SU-DHL-6 (cell line): ENCODE results near the gene ANO2.

Experiments
- H2AFZ ChIP-seq: fragments of 200-600 bp; sonication (generic); 2 replicates; pipeline ENCODE4 v1.6.1; 2014; ENCODE audit warnings: low read depth, mild to moderate bottlenecking, moderate library complexity, mixed read lengths, antibody characterized with exemption, low read length; ENCODE audit not compliant: severe bottlenecking
- H3F3A ChIP-seq: fragments of 200-600 bp; shearing (Covaris generic); 2 replicates; pipeline ENCODE4 v1.6.0; 2016; ENCODE audit warnings: antibody characterized with exemption, mild to moderate bottlenecking; ENCODE audit not compliant: insufficient read depth
- H3K27ac ChIP-seq: fragments of 200-600 bp; sonication (generic); 2 replicates; pipeline ENCODE4 v1.5.1; 2016; ENCODE audit warnings: low read depth, mild to moderate bottlenecking, low read length, moderate library complexity, mixed read lengths
- H3K27me3 ChIP-seq: fragments of 200-600 bp; sonication (generic), shearing (Covaris generic); 2 replicates; pipeline ENCODE4 v1.6.0; 2014; ENCODE audit warnings: mild to moderate bottlenecking, low read length
- H3K36me3 ChIP-seq: fragments of 200-600 bp; sonication (generic); 2 replicates; pipeline ENCODE4 v1.6.1; 2014; ENCODE audit warnings: mild to moderate bottlenecking, low read length, mixed read lengths
- H3K4me2 ChIP-seq: fragments of 300-600, 200-600 bp; shearing (Covaris generic), sonication (generic); 2 replicates; pipeline ENCODE4 v1.6.0; 2014; ENCODE audit warnings: low read length, low read depth, mild to moderate bottlenecking; ENCODE audit not compliant: poor library complexity, severe bottlenecking
- H3K4me3 ChIP-seq: fragments of 200-600 bp; sonication (generic); 2 replicates; pipeline ENCODE4 v1.5.1; 2014; ENCODE audit warnings: antibody characterized with exemption, low read length, mild to moderate bottlenecking, mixed read lengths; ENCODE audit not compliant: insufficient read depth, poor library complexity, severe bottlenecking
- H3K79me2 ChIP-seq: fragments of 200-600 bp; sonication (generic); 2 replicates; pipeline ENCODE4 v1.6.1; 2014; ENCODE audit warnings: mild to moderate bottlenecking, low read length, moderate library complexity; ENCODE audit not compliant: insufficient read depth
- H3K9ac ChIP-seq: fragments of 200-600 bp; sonication (generic); 2 replicates; pipeline ENCODE4 v1.7.0; 2014; ENCODE audit warnings: mild to moderate bottlenecking, low read length
- H3K9me2 ChIP-seq: fragments of 200-600 bp; sonication (generic); replicated peaks from 2 replicates; pipeline ENCODE4 v1.6.1; 2014; ENCODE audit warnings: low read length; ENCODE audit not compliant: insufficient read depth
- H3K9me3 ChIP-seq: fragments of 200-600 bp; sonication (generic); 2 replicates; pipeline ENCODE4 v1.6.1; 2014; ENCODE audit warnings: low read length, mixed read lengths; ENCODE audit not compliant: insufficient read depth
- H4K20me1 ChIP-seq: fragments of 200-600 bp; sonication (generic); 2 replicates; pipeline ENCODE4 v1.6.1; 2014; ENCODE audit warnings: low read depth, mild to moderate bottlenecking, antibody characterized with exemption, low read length, moderate library complexity, mixed read lengths
- CTCF ChIP-seq: fragments of 200-600 bp; sonication (generic); IDR thresholded peaks from one replicate; pipeline ENCODE4 v1.5.1; 2017; ENCODE audit warnings: antibody characterized with exemption, mild to moderate bottlenecking, low read length, moderate library complexity; ENCODE audit not compliant: insufficient read depth, poor library complexity, severe bottlenecking
- EZH2phosphoT487 ChIP-seq: fragments of 200-600 bp; sonication (generic), shearing (Covaris generic); conservative IDR thresholded peaks from 2 replicates; pipeline ENCODE4 v1.6.1; 2018; ENCODE audit warnings: mild to moderate bottlenecking, antibody characterized with exemption, low read length, moderate library complexity, mixed read lengths

The ANO2 gene

GRCh38 chr12:5630726-5631125 is 314.3 kb downstream of the ANO2 start:
- no peaks in the 10 kb centered on the region for H3K36me3 ChIP-seq
- H3K9me3 ChIP-seq = no peaks in the 10 kb centered on the region
- H3K27ac ChIP-seq = no peak overlapping the region
- no peak for TF ChIP-seq EZH2phosphoT487
- TF ChIP-seq CTCF = no peak
- no peak overlapping the region for H2AFZ ChIP-seq
- no peaks in the 10 kb centered on the region for H3K9me2 ChIP-seq
- H4K20me1 ChIP-seq = no peaks in the 10 kb centered on the region
- H3K79me2 ChIP-seq = no peaks in the 10 kb centered on the region
- no peak overlapping the region for H3K4me2 ChIP-seq
- no peaks in the 10 kb centered on the region for H3F3A ChIP-seq
- no peak overlapping the region for H3K4me3 ChIP-seq
- H3K9ac ChIP-seq = no peak overlapping the region
- H3K27me3 ChIP-seq = no peaks in the 10 kb centered on the region

GRCh38 chr12:5628501-5628900 is 316.6 kb downstream of the ANO2 start:
- H4K20me1 ChIP-seq = no peaks in the 10 kb centered on the region
- no peak overlapping the region for H3K4me3 ChIP-seq
- no peaks in the 10 kb centered on the region for H3K9me3 ChIP-seq
- H3K9ac ChIP-seq = no peak overlapping the region
- no peaks in the 10 kb centered on the region for H3F3A ChIP-seq
- H3K36me3 ChIP-seq = no peaks in the 10 kb centered on the region
- H2AFZ ChIP-seq = no peak overlapping the region
- H3K27me3 ChIP-seq = no peaks in the 10 kb centered on the region
- no peak overlapping the region for H3K4me2 ChIP-seq
- no peaks in the 10 kb centered on the region for H3K9me2 ChIP-seq
- H3K27ac ChIP-seq = no peak overlapping the region
- TF ChIP-seq EZH2phosphoT487 (no peak), CTCF (no peak)
- no peaks in the 10 kb centered on the region for H3K79me2 ChIP-seq

- Histone ChIP-seq H3K27me3 (no peaks in the 10 kb centered on the region), H3F3A (no peaks in the 10 kb centered on the region), H4K20me1 (no peaks in the 10 kb centered on the region), H3K9ac (no peak overlapping the region), H3K4me2 (no peak overlapping the region), H3K9me2 (no peaks in the 10 kb centered on the region), H2AFZ (no peak overlapping the region), H3K36me3 (no peaks in the 10 kb centered on the region), H3K4me3 (no peak overlapping the region), H3K79me2 (no peaks in the 10 kb centered on the region), H3K27ac (no peak overlapping the region), H3K9me3 (no peaks in the 10 kb centered on the region)
- TF ChIP-seq EZH2phosphoT487 = no peak
- TF ChIP-seq CTCF = no peak
These were observed 317.9 kb downstream of the ANO2 start for GRCh38 chr12:5627053-5627630.
